HG02938 (cell line): ENCODE results near the gene CCDC15.
"Not testable (repeated sequence)": the region's sequence is repeated elsewhere in the genome, so short reads cannot be mapped to it uniquely, and the experiment has no call there.

Source experiments
- ATAC-seq: cut with Tn5 transposase; IDR thresholded peaks from one replicate; pipeline ENCODE4 v1.9.1; 2021; ENCODE audit warnings: mild to moderate bottlenecking, moderate library complexity; ENCODE audit not compliant: unreplicated experiment

CCDC15 gene

GRCh38 chr11:124942466-124943253 lies 11.3 kb upstream of the CCDC15 start:
- ATAC-seq: no peak

- no peak for ATAC-seq
These were observed 10.8 kb upstream of the CCDC15 start for GRCh38 chr11:124943254-124943616.

- no peak for ATAC-seq
These were observed 10.3 kb upstream of the CCDC15 start for GRCh38 chr11:124943741-124944140.

DNA sequence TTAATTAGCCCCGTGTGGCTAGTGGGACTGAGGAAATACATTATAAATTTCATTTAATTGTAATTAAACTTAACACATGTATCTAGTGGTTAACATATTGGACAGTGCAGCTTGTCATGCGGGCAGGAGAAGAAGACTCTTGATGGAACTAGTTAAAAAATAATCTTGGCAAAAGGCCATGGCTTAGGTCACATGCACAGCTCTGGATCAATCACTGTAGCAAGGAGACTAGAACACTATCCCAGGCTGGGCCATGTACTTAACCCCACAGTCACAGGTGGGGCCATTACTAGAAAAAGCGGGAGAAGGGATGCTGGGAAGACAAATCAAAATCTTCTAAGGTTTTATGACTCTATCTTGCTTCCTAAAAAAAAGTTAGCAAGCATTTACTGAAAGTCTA lies 9.4 kb upstream of the CCDC15 start:
- no peak for ATAC-seq

DNA sequence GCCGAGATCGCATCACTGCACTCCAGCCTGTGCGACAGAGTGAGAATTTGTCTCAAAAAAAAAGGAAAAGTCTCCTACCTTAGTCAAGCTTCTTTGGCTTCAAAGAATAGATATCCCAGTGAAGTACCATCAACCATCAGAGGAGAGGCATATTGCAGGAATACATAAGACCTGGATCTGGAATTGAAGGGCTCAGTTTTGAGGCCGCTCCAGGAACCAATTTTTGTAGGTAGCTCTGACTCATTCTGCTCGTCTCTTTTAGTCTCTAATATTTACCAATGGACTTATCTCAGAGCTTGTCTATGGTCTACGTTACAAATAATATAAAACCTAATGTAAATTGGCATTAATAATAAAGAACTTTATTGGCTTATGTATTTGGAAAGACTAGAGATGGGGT lies 8.2 kb upstream of the CCDC15 start:
- no peak for ATAC-seq

DNA sequence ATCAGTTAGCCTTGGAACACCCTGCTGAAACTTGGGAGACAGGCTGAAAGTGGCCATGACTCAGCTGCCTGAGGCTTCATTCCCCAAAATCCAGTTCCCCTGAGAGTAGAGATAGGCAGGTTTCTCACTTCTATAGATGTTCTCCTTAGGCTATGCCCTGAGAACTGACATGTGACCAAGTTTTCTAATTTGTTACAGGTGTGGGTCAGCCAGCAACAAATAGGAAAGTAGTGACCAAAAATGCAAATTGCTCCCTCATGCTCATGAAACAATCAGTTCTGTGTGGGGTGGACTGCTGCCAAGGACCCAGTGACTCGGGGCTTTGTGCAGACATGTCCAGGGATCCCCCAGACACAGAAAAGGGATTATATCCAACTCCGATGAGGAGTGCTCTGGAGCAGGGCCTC lies 7.3 kb upstream of the CCDC15 start:
- ATAC-seq: no peak

- no peak for ATAC-seq
These were observed 3.2 kb upstream of the CCDC15 start for GRCh38 chr11:124950601-124951330.

DNA sequence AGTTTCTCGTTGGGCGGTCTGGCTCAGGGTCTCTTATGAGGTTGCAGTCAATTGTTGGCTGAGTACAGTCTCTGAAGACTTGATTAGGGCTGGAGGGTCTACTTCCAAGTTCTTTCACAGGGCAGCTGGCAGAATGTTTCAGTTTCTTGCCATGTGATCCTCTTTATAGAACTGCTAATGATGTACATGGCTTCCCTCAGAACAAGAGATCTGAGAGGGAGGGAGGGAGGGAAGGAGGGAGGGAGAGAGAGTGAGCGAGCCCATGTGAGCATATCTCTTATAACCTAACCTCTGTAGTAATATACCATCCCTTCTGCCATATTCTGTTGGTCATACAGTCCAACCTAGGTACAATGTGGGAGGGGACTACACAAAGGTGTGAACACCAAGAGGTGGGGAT lies 2.7 kb upstream of the CCDC15 start:
- ATAC-seq: no peak

DNA sequence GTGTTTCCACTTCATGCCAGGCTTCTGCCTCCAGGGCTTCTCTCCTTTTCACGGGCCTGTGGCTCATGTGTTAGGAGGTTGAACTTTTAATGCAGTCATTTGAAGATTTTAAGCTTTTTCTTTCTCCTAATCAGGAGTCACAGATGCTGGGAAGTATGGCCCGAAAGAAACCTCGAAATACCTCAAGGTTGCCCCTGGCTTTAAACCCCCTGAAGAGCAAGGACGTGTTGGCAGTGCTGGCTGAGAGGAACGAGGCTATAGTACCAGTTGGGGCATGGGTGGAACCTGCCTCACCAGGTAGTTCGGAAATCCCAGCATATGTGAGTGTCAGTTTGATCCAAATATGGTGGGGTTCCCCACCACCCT lies 571 bp downstream of the CCDC15 start:
- ATAC-seq: no peak

DNA sequence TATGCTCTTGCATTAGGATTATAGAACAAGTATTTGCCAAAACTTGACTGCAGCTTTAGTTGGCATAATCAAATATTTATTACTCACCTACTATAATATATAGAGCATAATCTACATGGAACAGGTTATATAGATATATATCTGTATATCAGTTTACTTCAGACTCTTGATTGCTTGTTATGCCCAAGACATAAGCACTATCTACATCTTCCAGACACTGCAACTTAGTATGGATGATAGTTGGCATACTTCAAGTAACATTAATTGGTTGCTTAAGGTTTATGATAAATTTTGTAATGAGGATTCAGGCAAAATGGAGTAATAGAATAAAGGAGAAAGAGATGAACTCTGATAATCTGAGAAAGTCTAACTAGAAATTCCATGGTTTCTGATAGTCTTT lies 1.0 kb downstream of the CCDC15 start:
- ATAC-seq: no peak

DNA sequence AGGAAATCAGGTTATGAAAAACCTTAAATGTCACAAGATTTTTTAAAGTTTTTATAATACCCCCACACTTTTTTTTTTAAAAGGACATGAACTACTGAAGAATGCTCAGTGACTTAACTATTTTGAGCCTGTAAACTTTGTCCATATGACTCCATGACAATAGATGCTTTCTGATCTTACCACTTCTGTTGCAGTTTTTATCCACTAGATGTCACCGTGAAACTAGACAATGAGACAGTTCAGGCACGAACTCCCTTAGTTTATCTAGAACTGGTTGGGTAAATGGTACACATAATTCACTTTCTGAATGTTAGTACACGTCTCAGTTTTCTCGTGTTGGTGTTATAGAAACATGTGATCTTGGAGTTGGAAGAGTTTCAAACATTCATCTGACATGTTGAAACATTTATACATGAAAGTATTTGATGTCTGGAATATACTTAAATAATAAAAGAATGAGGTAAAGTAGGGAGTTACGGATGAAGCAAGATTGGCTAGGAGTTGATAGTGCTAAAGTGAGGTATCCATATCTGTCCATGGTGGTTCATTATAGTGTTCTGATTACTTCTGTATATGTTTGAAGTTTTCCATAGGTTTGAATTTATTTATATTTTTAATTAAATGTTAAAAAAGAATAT lies 8.1 kb downstream of the CCDC15 start:
- ATAC-seq: peak; percentile 100

DNA sequence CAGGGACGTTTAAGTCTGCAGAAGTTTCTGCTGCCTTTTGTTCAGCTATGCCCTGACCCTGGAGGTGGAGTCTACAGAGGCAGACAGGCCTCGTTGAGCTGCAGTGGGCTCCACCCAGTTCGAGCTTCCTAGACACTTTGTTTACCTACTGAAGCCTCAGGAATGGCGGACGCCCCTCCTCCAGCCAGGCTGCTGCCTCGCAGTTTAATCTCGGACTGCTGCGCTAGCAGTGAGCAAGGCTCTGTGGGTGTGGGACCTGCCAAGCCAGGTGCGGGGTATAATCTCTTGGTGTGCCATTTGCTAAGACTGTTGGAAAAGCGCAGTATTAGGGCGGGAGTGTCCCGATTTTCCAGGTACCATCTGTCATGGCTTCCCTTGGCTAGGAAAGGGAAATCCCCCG lies 14.2 kb downstream of the CCDC15 start:
- ATAC-seq: not testable (repeated sequence)

DNA sequence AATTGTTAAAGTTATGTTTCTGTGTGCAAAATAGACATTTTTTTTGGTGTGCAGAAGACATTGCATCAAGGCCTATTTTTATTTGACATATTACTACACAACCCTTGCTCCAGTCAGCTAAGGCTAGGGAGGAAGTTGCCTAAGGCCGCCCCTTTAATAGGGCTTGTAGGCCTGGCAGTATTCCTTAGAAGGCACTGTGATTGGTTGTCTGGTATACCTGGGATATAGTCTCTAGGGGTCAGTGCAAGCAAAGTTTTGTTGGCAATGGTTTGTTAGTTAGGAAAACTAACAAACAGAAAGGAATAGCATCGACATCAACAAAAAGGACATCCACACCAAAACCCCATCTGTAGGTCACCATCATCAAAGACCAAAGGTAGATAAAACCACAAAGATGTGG lies 16.9 kb downstream of the CCDC15 start:
- no peak for ATAC-seq

GRCh38 chr11:124971810-124972209 lies 17.8 kb downstream of the CCDC15 start:
- ATAC-seq: no peak

- ATAC-seq: no peak
These were observed 22.5 kb downstream of the CCDC15 start for GRCh38 chr11:124976531-124976930.

GRCh38 chr11:124977006-124977405 lies 23.0 kb downstream of the CCDC15 start:
- no peak for ATAC-seq

GRCh38 chr11:124978316-124978715 lies 24.3 kb downstream of the CCDC15 start:
- no peak for ATAC-seq

DNA sequence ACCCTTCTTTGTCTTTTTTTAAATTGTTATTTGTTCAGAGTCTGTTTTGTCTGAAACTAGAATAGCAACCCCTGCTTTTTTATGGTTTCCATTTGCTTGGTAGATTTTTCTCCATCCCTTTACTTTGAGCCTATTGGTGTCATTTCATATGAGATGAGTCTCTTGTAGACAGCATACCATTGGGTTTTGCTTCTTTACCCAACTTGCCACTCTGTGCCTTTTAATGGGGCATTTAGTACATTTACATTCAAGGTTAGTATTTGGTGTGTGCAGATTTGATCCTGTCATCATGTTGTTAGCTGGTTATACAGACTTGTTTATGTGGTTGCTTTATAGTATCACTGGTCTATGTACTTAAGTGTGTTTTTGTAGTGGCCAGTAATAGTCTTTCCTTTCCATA lies 28.0 kb downstream of the CCDC15 start:
- no peak for ATAC-seq

DNA sequence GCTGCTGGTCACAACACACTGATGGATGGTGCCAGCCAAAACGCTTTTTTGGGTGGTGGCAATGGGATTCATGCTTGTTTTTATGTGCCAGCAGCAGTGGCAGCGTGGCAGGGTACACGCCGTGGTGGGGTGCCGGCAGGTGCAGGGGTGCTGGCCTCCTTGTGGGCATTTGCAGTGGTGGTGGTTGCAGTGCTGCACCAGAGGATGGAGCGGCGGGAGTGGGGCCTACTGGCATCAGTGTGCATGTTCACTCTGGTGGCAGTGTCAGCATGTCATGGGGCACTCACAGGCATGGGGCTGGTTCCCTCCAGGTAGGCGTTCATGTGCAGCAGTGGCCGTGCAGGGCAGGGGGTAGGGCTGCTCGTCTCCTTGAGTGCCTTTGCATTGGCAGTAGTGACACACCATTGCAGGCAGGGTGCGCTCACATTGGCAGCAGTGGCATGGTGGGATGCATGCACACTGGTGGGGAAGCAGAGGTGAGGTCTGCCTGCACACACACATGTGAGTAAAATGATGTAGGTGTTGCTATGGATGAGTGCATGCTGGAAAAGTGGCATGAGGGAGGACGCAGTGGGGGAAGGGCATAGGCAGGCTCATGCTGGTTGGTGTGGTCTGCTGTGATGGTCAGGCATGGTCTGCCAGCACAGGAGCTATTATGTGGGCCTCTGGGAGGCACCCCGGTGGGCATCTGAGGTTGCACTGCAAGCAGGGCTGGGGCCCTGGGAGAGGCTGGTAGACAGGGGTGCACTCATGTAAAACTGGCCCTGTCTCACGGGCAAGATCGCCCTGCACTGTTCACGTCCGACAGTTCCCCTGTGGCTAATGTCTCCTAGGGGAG lies 29.9 kb downstream of the CCDC15 start:
- no peak for ATAC-seq

- no peak for ATAC-seq
These were observed 30.5 kb downstream of the CCDC15 start for GRCh38 chr11:124984512-124984854.

DNA sequence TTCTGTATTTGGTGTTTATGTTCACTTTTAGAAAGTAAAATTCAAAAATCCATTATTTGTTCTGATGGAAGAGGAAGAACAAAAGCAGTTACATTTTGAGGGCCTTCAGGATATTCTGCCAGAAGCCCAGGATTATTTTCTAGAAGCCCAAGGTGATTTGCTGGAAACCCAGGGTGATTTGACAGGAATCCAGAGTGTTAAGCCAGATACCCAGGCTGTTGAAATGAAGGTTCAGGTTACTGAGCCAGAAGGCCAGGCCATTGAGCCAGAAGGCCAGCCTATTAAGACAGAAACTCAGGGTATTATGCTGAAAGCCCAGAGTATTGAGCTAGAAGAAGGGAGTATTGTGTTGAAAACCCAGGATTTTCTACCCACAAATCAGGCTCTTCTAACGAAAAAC lies 33.1 kb downstream of the CCDC15 start:
- ATAC-seq: no peak
